Lung (tissue), 12 donors: ENCODE measurements around the gene ATN1. TPM values are rescaled to one million over a fixed set of nuclear protein-coding genes. Genes with fewer than 3 reads are reported as not detected.
"Not testable (repeated sequence)": the region's sequence is repeated elsewhere in the genome, so short reads cannot be mapped to it uniquely, and the experiment has no call there.

Experiments used
- ATAC-seq: fragments of 200-7000 bp; cut with Tn5 transposase; one replicate; pipeline ENCODE4 v1.9.1; 2020; ENCODE audit warnings: moderate number of reproducible peaks; ENCODE audit not compliant: insufficient read depth, low FRiP score
- DNase-seq, 3 donors: peaks; one replicate each; pipeline ENCODE4 v3.0.0-alpha.2; 2013 to 2017
- H3K27ac ChIP-seq, 2 donors: one replicate each; pipeline ENCODE4 v1.5.1; 2013; ENCODE audit warnings: mild to moderate bottlenecking in 2 of 2, moderate library complexity in 2 of 2, control low read depth in 1 of 2, inconsistent platforms in 1 of 2, low read depth in 1 of 2, low read length in 1 of 2
- H3K27me3 ChIP-seq, 3 donors: one replicate each; pipeline ENCODE4 v1.5.1; 2013; ENCODE audit warnings: low read length in 2 of 3; ENCODE audit not compliant: control insufficient read depth in 3 of 3, insufficient read depth in 3 of 3
- H3K36me3 ChIP-seq, 4 donors: one replicate each; pipeline ENCODE4 v1.5.1; 2013; ENCODE audit warnings: low read length in 4 of 4, mild to moderate bottlenecking in 1 of 4, moderate library complexity in 1 of 4; ENCODE audit not compliant: control insufficient read depth in 4 of 4, insufficient read depth in 4 of 4
- H3K4me1 ChIP-seq, 5 donors: one replicate each; pipeline ENCODE4 v1.5.1; 2013; ENCODE audit warnings: low read length in 5 of 5, mild to moderate bottlenecking in 2 of 5, moderate library complexity in 1 of 5; ENCODE audit not compliant: control insufficient read depth in 5 of 5, insufficient read depth in 5 of 5
- H3K4me3 ChIP-seq: one replicate; pipeline ENCODE4 v1.5.1; 2013; ENCODE audit warnings: mild to moderate bottlenecking, control low read depth, moderate library complexity
- H3K9ac ChIP-seq, 2 donors: one replicate each; pipeline ENCODE4 v1.5.1; 2013; ENCODE audit warnings: low read length in 2 of 2, control low read depth in 1 of 2; ENCODE audit not compliant: insufficient read depth in 1 of 2
- H3K9me3 ChIP-seq, 4 donors: one replicate each; pipeline ENCODE4 v1.5.1; 2013; ENCODE audit warnings: low read length in 3 of 4, mild to moderate bottlenecking in 1 of 4, moderate library complexity in 1 of 4; ENCODE audit not compliant: control insufficient read depth in 4 of 4, insufficient read depth in 3 of 4
- WGBS, 2 donors: extraction: QIAGEN DNeasy Blood & Tissue Kit; methylation state at CpG; one replicate each; pipeline ENCODE4 v1.1.7; 2013; 5-methylcytosine and 5-hydroxymethylcytosine counted together
- polyA plus RNA-seq, 2 donors: library from polyadenylated mRNA; stranded (reverse); fragments of 200-250 nt; gene quantifications; one replicate each; pipeline ENCODE4 v1.2.1, GENCODE V29; 2013
- total RNA-seq, 2 donors: library from RNA; depleted of rRNA in 1 of 2; stranded (reverse); fragments of >200 nt in 1 of 2; gene quantifications; one replicate each; pipeline ENCODE4 v1.2.1, GENCODE V29; 2014 to 2021
- TF ChIP-seq, protein P1 (sequence below): IDR thresholded peaks from 2 replicates; pipeline ENCODE4 v1.5.1; 2012; ENCODE audit warnings: mild to moderate bottlenecking; ENCODE audit errors: control extremely low read depth, extremely low read depth
- donor health status: control.
- donor health status: control.
- donor health status: Bipolar disorder and iron deficiency.
- donor health status: healthy.
- donor health status: DM: yes; HTN: yes; CAD: no.

Gene ATN1
- total and polyA plus RNA-seq, 4 donors, result 63.5 to 113 (median 79.8) TPM

- H3K4me3 ChIP-seq, result no peak overlapping the region
- ATAC-seq (no peak), DNase-seq (no peak)
- H3K27ac ChIP-seq, result no peak overlapping the region
- H3K36me3 ChIP-seq, result peaks cover 0 to 12% (median 6%) of the 10 kb centered on the region in 4 donors
- TF ChIP-seq, protein P1, sequence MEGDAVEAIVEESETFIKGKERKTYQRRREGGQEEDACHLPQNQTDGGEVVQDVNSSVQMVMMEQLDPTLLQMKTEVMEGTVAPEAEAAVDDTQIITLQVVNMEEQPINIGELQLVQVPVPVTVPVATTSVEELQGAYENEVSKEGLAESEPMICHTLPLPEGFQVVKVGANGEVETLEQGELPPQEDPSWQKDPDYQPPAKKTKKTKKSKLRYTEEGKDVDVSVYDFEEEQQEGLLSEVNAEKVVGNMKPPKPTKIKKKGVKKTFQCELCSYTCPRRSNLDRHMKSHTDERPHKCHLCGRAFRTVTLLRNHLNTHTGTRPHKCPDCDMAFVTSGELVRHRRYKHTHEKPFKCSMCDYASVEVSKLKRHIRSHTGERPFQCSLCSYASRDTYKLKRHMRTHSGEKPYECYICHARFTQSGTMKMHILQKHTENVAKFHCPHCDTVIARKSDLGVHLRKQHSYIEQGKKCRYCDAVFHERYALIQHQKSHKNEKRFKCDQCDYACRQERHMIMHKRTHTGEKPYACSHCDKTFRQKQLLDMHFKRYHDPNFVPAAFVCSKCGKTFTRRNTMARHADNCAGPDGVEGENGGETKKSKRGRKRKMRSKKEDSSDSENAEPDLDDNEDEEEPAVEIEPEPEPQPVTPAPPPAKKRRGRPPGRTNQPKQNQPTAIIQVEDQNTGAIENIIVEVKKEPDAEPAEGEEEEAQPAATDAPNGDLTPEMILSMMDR, result no peak
- H3K27me3 ChIP-seq, result no peaks in the 10 kb centered on the region
- no peaks in the 10 kb centered on the region for H3K9me3 ChIP-seq
- no peak overlapping the region for H3K9ac ChIP-seq
- WGBS, 2 donors, result 85 to 97% methylated on average over 2 of the region's 2 CpGs
- peaks cover 0 to 11% (median 2%) of the 10 kb centered on the region in 5 donors for H3K4me1 ChIP-seq
Observed at GRCh38 chr12:6888360-6888759, 39.4 kb upstream of the ATN1 start.

GRCh38 chr12:6888794-6889193, 39.0 kb upstream of the ATN1 start:
- H3K9me3 ChIP-seq, H3K4me3 ChIP-seq, H3K27ac ChIP-seq, H3K9ac ChIP-seq, ATAC-seq, DNase-seq, H3K27me3 ChIP-seq: not testable (repeated sequence)
- Histone ChIP-seq H3K4me1 (peaks cover 0 to 11% (median 2%) of the 10 kb centered on the region in 5 donors), H3K36me3 (peaks cover 0 to 10% (median 4%) of the 10 kb centered on the region in 4 donors)
- 72 to 81% methylated on average over 7 of the region's 7 CpGs for WGBS, 2 donors

GRCh38 chr12:6889775-6890573, 37.8 kb upstream of the ATN1 start:
- H3K9me3 ChIP-seq, H3K27me3 ChIP-seq, H3K36me3 ChIP-seq, H3K4me3 ChIP-seq, ATAC-seq, DNase-seq: not testable (repeated sequence)
- H3K9ac ChIP-seq, result peak overlapping the region in 1 of 2 donors; percentile 80
- H3K4me1 ChIP-seq, result peaks cover 0 to 11% (median 2%) of the 10 kb centered on the region in 5 donors
- H3K27ac ChIP-seq, result peak overlapping the region in 1 of 2 donors; percentile 84
- 74 to 91% methylated on average over 21 of the region's 21 CpGs for WGBS, 2 donors

DNA sequence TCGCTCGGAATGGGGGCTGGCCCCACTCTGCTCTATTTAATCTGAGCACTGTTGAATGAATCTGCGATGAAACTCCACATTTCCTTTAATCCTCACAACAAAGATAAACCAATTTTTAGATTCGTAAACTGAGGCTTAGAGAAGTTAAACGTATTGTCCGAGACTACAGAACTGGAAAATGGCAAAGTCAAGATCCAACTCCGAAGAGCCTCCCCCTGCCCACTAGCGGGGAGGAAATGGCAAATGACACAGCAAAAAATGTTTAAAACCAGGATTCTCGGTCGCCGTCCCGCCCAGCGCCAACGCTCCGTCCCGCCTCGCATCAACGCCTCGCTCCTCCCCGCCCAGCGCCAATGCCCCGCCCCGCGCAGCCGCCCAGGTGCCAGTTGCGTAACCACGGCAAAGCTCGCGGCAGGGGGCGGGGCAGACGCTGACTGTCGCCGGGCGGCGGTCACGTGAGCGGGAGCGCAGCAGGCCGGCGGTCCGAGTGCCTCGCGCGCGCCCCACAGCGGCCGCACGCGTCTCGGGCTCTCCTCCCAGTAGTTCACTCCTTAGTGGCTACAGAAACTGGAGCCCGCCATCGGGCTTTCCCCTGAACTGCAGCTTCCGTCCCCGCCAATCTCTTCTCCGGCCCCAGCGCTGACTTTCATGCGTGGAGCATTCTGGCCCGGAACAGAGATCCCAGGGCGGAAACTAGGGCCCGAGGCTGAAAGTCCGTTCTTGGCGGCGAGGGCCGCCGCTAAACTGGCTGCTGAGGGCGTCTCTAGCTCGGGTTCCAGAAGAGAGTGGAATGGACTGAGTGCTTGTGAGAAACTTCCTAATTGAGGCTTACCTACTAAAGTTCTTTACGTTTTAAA, 36.7 kb upstream of the ATN1 start:
- TF ChIP-seq, protein P1, result peak; percentile 81
- H3K4me3 ChIP-seq, result peak overlapping the region; percentile 53
- peak overlapping the region; percentile 53 to 80 for H3K9ac ChIP-seq
- peak overlapping the region; percentile 89 to 93 for H3K27ac ChIP-seq
- no peaks in the 10 kb centered on the region for H3K9me3 ChIP-seq
- H3K36me3 ChIP-seq, result no peaks in the 10 kb centered on the region
- ATAC-seq (peak; percentile 96), DNase-seq (peak; percentile 98 to 99 (median 99))
- H3K4me1 ChIP-seq, result peaks cover 0 to 11% (median 2%) of the 10 kb centered on the region in 5 donors
- 2% methylated on average over 68 of the region's 68 CpGs for WGBS, 2 donors
- H3K27me3 ChIP-seq, result no peaks in the 10 kb centered on the region
